Activated CD8-positive, alpha-beta memory T cell treated with anti-CD3 and anti-CD28 coated beads, Interleukin-2, amount 50 U/mL, for 1 hour (primary cell): Measurements from ENCODE around the gene IMMP1L.

Source experiments
- DNase-seq: peaks from one replicate; pipeline ENCODE4 v3.0.0-alpha.2; 2020; ENCODE audit errors: extremely low read depth

The IMMP1L gene

DNA sequence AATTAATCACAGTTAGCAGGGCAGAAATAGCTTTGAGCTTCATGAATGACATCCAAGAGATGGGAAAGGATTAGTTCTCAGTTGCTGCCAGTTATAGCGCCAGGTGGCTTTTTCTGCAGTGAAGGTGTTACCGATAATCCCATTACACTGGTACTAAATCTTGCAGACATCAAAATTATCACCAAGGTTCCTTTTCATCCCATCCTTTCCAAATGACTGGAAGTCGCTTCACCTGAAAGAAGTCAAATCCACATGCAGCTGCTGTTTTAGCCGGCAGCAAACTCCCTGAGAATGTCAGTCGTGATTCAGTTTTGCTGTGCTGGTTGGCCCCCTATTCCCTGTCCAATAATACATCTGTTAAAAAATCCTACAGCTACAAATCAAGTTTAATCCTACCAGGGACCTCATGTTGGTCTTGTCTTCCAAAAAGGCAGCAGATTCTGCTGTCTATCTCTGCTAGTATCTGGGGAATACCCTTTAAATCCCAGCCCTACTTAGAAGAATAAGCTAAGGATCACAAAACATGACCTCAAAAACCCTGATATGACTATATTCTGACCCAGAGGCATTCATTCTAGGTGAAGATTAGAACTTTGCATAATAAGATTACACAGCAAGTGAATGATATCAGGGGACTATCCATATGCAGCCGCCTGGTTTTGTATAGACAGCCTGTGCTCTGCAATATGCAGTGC lies 31.7 kb downstream of the IMMP1L start:
- no peak for DNase-seq

DNA sequence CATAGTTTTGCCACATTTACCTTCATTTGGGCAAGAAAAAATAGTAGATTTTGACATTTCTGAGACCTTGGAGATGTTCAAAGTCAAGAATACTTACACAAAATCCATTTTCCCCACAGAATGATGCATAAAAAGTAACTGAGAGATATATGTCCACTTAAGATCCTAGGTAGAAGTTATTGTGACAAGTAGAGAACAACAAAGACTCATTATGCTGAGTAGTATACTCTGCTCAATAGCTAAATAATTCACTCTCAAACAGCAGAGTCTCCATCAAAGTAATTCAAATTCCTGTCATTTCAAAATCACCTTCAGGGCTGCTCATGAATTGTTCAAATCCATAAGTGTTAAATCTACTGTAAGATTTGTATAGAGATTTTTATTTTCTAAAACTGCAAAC lies 35.3 kb downstream of the IMMP1L start:
- DNase-seq: no peak

DNA sequence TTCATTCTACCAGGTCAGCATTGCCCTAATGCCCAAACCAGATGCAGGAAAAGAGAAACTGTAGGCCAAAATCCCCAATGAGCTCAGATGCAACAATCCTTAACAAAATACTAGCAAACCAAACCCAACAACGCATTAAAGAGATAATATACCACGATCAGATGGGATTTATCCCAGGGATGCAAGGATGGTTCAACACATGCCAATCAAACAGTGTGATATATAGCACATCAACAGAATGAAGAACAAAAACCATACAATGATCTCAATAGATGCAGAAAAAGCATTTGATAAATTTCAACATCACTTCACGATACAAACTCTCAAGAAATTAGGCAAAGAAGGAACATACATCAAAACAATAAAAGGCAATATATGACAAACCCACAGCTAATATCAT lies 45.0 kb downstream of the IMMP1L start:
- no peak for DNase-seq

GRCh38 chr11:31455177-31455576 lies 54.2 kb downstream of the IMMP1L start:
- no peak for DNase-seq

- no peak for DNase-seq
These were observed 58.6 kb downstream of the IMMP1L start for GRCh38 chr11:31450841-31451240.

DNA sequence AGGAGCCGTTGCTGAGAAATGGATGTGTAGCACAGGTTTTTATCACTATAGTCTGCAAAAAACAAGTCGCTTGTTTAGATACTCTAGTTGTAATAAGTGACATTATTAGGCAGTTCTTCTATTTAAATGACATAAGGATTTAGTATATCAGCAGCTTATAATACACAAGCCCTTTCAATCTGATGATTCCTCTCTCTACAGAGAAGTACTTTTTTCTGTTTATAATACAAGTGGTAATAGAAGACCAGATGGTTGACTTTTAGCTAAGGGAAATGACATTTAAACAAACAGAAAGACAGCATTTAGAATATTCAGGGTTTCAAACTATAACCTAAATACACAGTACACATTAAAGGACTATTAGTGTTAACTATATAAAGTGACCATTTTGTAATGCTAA lies 60.4 kb downstream of the IMMP1L start:
- DNase-seq: no peak

- DNase-seq: no peak
These were observed 63.8 kb downstream of the IMMP1L start for GRCh38 chr11:31445621-31446020.

- no peak for DNase-seq
These were observed 65.6 kb downstream of the IMMP1L start for GRCh38 chr11:31443802-31444201.

GRCh38 chr11:31442086-31442485 lies 67.3 kb downstream of the IMMP1L start:
- no peak for DNase-seq

DNA sequence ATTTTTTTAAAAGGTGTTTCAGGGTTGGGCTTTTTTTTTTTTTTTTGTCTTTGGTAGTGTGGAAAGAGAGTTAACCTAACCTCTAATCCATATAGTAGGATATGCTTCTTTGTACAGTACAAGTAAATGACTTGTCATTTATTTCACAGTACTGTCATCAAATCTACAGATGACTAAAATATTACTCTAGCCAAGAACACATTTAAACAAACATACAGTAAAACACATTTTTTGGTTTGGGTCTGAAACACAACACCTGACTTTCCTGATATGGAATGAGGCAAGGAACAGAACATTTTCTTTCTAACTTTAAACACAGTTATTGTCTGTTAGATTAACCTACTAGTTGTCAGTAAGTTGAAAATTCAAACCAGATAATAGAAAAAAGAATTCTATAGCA lies 68.1 kb downstream of the IMMP1L start:
- DNase-seq: no peak

DNA sequence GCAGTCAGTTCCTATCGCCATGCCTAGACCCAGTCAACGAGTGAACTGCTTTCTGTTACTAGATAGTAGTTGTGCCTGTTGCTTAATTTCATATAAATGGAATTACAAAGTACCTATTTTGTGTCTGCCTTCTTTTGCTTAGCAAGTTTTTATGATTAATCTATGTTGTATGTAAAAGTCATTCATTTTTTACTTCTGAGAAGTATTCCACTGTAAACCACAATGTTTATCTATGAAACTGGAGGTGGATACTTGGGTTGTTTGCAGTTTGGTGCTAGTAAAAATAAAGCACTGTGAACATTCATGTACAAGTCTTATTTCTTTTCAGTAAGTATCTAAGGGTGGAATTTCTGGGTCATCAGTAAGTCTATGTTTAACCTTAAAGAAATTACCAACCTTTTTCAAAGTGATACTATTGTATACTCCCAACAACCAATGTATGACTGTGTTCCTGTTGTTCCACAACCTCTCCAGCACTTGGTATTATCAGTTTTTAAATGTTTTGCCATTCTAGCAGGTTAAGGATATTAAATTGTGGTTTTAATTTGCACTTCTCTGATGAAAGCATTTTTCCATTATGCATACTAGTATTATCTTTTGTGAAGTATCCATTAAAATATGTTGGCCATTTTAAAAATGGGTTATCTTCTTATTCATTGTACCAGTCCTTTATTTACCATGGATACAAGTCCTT lies 71.5 kb downstream of the IMMP1L start:
- no peak for DNase-seq

DNA sequence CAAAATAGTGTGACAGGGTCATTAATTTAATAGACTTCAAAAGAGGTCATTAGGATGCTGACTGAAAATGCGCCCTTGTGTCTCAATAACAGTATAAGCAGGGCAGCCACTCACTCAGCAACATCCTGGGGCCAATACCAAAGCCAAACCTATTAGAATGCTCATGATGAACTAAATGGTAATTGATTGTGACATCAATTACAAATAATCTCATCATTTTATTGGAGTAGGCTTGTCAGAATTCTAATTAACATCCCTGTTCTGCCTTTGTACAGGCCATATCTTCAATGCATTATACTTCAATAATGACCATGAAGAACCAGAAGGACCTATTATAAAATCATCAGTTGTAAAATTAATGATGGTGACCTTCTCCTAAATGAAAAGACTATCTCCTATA lies 75.6 kb downstream of the IMMP1L start:
- DNase-seq: no peak

DNA sequence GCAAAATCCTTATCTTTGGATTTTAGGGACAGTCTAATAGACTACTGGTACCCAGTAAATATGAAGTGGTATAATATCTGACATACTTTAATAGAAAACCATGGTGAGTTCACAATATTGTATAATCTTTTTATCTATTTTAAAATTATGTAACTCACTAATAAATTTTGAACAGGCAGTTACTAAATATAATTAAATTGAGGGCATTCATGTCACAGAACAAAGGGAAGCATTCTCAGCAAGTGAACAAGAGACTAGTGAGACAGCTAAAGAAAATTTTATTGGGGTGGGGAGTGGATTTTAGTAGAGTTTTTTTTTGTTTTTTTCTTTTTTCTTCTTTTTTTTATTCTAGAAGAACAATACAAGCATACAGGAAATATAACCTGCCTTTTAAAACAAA lies 84.8 kb downstream of the IMMP1L start:
- DNase-seq: no peak

- DNase-seq: no peak
These were observed 86.7 kb downstream of the IMMP1L start for GRCh38 chr11:31422703-31423102.

- DNase-seq: no peak
These were observed 87.6 kb downstream of the IMMP1L start for GRCh38 chr11:31421820-31422219.

DNA sequence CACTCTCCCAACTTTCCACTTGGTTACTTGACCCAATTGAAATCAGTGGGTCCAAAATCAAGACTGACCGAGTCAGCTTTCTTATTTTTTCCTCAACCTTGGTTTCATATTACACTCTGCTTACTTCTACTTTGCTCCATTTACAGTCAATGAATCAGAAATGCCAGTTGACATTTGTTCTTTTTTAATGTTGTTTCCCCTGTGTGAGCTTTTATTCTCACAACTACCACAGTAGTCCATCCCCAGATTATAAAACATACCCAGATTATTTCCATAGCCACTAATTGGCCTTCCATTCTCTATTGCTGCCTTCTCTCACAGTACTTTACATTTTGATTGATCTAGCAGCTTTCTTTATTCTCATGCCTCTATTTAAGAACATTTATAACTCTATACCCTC lies 89.8 kb downstream of the IMMP1L start:
- no peak for DNase-seq

- no peak for DNase-seq
These were observed 90.3 kb downstream of the IMMP1L start for GRCh38 chr11:31419138-31419537.

DNA sequence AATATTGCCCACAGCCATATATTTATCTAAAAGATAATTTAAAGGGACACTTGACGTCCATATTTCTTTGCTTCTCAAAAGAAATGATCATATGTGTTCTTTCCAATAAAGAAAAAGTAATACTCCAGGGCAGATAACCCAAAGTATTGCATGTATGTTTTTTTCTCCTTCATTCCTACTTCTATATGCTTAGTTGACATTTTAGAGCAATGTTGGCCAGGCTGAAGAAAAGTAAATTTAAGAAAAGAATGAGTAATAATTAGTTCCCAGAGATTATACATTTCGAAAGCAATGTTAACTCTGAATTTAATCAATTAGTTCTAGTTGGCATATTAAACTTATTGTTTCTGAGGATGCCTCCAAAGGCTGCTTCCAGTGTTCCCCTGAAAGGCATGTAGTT lies 91.6 kb downstream of the IMMP1L start:
- no peak for DNase-seq

GRCh38 chr11:31417357-31417756 lies 92.1 kb downstream of the IMMP1L start:
- no peak for DNase-seq

GRCh38 chr11:31415435-31415834 lies 94.0 kb downstream of the IMMP1L start:
- no peak for DNase-seq

DNA sequence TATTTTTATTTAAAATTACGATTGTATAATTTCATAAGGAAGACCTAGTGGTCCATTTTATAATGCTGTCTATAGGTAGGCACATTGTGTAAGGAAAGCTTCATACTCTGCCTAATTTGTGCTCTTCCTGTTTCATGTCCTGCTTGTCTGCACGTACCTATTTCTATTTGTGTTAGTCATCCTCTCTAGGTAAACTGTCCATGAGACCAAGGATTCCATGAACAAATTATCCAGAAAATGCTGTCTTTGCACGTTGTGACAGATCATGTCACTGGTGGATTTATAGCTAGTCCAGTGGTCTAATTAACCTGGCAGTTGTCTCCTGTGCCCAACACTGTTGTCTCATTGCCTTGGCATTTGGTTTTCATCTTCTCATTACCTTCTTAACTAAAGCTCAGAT lies 95.1 kb downstream of the IMMP1L start:
- no peak for DNase-seq

- no peak for DNase-seq
These were observed 96.5 kb downstream of the IMMP1L start for GRCh38 chr11:31412946-31413345.

- DNase-seq: no peak
These were observed 101.2 kb downstream of the IMMP1L start for GRCh38 chr11:31408201-31408600.

- no peak for DNase-seq
These were observed 104.8 kb downstream of the IMMP1L start for GRCh38 chr11:31404614-31405013.
